Measurements from ENCODE around the gene SMARCD1. TPM values are rescaled to one million over a fixed set of nuclear protein-coding genes. Genes with fewer than 3 reads are reported as not detected.

SMARCD1 gene
- total RNA-seq, 1 experiment from 2014 or later, result 161 TPM

GRCh38 chr12:50103767-50104321, 18.7 kb downstream of the SMARCD1 start, which contains the start of gene GPD1:
TSS of gene GPD1 (plus strand) at chr12:50104008. CDS start at chr12:50104051, 43 bp downstream.
- DNase-seq (ENCODE audit: low read depth), result no peak

DNA sequence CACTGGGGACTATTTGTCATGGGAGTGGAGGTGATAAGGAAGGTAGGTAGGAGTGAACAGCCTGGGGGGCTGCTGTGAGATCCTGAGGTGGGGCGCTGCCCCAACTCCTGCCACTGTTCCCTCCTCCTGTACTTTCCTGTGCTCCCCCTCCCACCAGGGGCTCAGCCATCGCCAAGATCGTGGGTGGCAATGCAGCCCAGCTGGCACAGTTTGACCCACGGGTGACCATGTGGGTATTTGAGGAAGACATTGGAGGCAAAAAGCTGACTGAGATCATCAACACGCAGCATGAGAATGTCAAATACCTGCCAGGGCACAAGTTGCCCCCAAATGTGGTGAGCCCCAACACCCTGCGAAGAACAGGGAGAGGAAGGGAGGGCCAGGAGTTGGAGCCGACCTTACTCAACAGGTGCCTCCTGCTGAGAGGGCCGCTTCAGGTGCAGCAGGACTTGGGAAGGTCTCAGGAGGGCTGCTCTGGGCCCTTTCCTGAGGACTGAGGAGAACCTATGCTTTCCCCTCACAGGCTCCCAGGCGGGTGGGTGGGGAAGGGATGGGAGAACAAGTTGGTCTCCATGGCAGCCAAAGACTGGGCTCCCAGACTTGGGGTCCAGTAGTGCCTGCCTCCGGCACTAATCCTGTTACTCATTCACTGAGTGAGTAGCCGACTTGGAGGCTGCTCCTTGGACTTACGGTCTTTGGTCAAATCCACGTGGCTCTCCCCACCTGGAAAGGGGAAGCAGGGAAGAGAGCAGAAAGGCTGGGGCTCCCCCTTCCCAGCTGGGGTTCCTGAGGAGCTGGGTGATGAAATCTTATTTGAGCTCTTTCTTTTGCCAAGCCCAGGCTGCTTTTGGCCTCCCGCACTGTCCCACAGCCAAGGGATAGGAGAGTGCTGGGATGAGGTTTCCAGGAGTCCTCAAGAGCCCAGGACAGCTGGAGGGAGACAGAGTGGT, 19.6 kb downstream of the SMARCD1 start:
- no peak for DNase-seq (ENCODE audit: low read depth)

GRCh38 chr12:50105913-50106450, 20.8 kb downstream of the SMARCD1 start:
- no peak for DNase-seq (ENCODE audit: low read depth)

GRCh38 chr12:50106907-50107306, 21.8 kb downstream of the SMARCD1 start:
- DNase-seq (ENCODE audit: low read depth), result no peak

DNA sequence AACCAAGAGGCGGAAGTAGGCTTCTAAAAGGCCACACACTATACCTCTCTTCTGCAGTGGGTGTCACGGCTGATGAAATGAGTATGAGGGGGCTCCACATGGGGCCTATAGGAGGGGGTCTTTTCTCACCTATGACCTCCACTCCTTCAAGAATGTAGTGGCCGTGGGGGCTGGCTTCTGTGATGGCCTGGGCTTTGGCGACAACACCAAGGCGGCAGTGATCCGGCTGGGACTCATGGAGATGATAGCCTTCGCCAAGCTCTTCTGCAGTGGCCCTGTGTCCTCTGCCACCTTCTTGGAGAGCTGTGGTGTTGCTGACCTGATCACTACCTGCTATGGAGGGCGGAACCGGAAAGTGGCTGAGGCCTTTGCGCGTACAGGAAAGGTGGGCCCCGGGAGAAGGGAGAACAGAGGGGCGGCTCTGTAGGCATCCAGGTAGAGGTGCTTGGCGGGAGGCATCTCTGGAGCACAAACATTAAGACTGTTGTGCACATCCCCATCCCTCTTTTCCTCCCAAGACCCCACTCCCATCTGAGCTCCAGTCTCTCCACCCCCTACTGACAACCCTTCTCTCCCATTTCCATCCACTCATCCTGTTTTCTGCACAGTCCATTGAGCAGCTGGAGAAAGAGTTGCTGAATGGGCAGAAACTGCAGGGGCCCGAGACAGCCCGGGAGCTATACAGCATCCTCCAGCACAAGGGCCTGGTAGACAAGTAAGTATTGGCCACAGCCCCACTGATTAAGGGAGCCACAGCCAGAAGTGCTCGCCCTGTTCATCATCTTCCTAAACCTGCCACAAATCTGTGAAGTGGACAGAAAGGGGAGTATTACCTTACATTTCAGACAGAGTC, 22.5 kb downstream of the SMARCD1 start:
- DNase-seq (ENCODE audit: low read depth), result no peak

GRCh38 chr12:50109319-50109718, 24.2 kb downstream of the SMARCD1 start:
- DNase-seq (ENCODE audit: low read depth), result no peak

DNA sequence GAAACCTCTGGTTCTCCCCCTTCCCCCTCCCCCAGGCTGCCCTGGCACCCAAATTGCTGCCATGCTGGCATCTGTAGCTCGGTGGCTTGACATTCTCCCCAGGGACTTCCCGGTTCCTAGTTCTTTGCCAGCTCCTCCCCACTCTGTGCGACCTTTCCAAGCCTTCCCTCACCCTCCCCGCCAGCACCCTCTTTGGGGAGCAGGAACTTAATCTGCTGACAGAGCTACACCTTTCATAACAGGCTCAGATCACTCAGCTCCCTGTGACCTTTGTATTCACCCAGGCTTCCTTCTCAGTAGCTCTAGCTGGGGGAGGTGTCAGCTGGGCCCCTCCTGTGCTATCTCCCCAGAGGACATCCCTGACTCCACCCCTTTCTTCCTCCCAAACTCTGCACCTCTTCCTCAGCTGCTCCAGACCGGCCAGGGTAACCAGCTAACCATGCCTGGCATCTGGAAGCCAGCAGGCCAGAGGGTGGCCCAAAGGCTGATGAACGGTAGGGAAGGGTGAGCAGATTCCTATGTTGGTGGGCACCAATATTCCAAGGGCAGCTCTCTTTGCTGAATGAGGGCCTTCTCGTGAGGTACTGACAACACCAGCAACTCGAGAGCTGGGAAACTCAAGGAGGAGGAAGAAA, 25.1 kb downstream of the SMARCD1 start:
- DNase-seq (ENCODE audit: low read depth), result no peak

DNA sequence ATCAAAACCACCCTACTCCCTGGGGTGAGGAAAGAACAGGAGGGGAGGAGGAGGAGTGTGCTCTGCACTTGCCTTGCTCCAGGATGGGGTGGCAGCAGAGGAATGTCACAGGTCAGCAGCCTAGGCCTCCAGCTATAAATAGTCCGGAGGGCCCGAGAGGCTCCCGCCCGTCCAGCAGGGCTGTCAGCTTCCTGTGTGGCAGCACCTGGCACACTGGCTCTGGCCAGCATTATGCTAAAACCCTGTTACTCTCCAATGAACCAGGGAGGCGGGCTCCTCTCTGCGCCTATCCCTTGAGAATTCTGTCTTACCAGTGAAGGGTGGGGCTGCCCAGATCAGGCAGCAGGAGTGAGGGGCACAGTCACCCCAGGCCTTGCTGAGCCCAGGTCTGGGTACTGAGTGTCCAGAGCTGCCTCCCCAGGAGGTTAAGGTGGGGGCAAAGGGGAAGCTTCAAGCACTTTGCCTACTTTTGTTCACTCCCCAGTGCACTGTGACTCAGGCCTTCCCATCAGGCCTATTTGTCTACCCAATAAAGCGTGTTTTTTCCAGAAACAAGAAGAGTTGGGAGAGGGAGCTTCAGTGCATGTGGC, 25.7 kb downstream of the SMARCD1 start:
- DNase-seq (ENCODE audit: low read depth), result peak; percentile 61

DNA sequence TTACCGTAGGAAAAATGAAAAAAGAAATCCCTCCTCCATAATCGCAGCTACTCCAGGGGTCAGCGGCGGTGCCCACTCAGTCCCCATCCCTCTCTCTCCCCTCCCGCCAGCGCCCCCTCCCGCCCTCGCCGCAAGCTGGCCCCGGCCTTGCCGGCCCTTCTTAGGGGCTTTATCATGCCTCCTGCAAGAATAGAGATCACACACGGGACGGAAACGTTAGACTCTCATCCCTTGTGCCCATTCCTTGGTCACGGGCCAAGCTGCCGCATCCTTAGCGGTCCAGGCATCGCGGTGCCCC, 26.2 kb downstream of the SMARCD1 start:
- DNase-seq (ENCODE audit: low read depth), result no peak

DNA sequence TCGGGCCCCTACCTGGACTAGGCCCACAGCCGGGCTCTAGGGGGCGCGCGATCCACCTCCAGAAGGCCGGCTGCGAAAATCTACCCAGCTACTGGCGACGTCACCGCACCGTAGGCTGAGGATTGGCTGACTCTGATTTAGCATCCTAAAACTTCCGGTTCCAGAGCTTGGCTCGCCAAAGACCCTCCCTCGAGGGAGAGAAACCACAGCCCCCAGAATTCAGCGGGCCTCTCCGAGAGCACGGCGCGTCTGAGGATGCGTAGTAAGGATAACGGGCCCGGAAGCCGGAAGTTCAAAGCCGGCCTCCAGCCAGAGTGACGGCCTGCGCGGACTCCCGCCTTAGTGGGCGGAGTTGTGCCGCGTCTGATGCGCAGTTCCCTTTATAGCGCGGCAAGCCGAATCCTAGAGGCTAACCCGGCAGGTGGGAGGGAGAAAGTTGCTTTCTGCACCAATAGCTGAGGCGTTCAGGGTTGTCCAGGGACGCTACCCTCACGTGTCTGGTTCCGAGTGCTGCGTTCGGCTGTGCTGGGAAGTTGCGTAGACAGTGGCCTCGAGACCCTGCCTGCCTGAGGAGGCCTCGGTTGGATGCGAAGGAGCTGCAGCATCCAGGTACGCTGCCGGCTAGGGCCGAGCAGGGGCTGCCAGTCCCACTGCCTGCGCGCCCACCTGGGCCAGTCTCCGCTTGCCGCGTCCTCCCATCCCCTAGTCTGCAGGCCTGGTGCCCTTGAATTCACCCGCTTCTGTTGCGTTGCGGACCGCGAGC, 26.7 kb downstream of the SMARCD1 start, which contains the start of gene COX14:
Gene COX14 (plus strand): TSS at position 544 of the 763 bp plus-strand sequence. CDS start 7,808 bp downstream, outside the sequence.
- DNase-seq (ENCODE audit: low read depth), result peak; percentile 100

DNA sequence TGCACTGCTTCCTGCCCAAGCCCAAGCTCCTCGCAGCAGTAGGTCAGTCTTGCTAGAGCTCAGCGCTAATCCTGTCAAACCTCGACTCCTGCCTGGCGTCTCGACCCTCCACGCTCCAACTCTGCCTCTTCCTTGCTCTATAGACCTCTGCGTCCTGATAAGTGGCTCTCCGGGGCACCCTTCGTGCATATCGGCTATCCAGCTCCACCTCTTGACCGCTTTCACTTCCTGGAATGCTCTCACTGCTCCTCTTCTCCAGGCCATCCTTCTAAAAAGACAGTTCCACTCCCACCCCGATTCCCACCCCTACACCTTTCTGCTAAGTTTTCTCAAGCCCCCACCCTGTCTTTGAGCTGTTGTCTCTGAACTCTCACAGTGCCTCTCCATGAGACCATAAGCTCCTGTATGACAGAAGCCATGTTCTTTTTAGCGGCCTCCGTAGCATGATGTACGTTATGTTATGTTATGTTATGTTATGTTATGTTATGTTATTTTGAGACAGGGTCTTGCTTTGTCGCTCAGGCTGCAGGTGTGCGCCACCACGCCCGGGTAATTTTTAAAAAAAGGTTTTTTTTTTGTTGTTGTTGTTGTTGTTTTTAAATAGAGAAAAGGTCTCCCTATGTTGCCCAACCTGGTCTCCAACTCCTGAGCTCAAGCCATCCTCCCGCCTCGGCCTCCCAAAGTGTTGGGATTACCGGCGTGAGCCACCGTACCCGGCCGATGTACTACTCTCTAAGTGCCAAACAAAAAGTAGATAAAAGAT, 27.5 kb downstream of the SMARCD1 start:
- DNase-seq (ENCODE audit: low read depth), result no peak

GRCh38 chr12:50117057-50117622, 32.0 kb downstream of the SMARCD1 start:
- DNase-seq (ENCODE audit: low read depth), result no peak

- no peak for DNase-seq (ENCODE audit: low read depth)
Measured at GRCh38 chr12:50119387-50119786, 34.2 kb downstream of the SMARCD1 start.

DNA sequence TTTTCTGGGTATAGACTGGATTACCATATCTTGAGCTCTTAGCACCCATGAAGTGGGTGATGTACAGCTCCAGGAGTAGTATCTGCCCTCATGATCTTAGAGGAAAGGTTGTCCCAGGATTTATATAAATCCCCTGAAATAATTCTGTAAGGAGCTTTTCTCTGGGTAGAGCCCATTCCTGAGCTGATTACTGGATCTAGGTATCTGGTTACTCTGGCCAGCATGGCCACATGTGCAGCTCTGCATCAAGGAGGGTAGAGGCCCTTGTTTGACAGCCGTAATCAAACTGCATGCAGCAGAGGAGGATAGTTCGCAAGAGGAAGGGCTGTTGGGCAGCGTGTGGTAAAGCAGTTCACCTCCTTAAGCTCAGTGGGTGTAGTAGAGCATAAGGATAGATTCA, 35.4 kb downstream of the SMARCD1 start:
- no peak for DNase-seq (ENCODE audit: low read depth)

DNA sequence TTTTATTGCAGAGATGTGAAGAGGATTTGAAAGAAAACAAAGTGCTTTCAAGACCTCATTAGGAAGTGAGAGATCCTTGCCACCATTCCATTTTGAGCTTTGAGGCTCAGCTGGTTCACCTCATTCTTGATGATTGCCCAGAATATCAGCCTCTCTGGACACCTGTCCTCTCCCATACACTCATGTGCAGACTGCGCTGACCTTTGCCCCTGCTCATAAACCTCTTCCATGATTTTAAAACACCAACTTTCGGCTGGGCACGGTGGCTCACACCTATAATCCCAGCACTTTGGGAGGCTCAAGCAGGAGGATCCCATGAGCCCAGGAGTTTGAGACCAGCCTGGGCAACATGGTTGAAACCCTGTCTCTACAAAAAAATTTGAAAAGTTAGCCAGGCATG, 35.8 kb downstream of the SMARCD1 start:
- DNase-seq (ENCODE audit: low read depth), result no peak

GRCh38 chr12:50121641-50122040, 36.5 kb downstream of the SMARCD1 start:
- DNase-seq (ENCODE audit: low read depth), result no peak

DNA sequence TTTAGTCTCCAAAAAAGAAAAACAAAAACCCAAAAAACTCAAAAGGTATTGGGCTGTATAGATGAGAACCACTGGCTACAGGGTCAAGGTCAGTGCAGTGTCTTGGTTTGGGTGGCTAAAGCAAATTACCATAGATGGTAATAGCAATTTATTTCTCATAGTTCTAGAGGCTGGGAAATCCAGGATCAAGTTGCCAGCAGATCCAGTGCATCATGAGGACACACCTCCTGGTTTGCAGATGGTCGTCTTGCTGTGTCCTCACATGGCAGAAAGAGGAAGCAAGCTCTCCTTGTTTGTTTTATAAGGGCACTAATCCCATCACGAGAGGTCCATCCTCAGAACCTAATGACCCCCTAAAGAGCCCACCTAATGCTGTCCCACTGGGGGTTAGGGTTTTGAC, 38.1 kb downstream of the SMARCD1 start:
- no peak for DNase-seq (ENCODE audit: low read depth)

GRCh38 chr12:50127546-50127945, 42.4 kb downstream of the SMARCD1 start:
- no peak for DNase-seq (ENCODE audit: low read depth)

GRCh38 chr12:50129290-50129689, 44.1 kb downstream of the SMARCD1 start:
- no peak for DNase-seq (ENCODE audit: low read depth)

All from HT1080 (cell line).